Mucosa of rectum (tissue), 2 donors: ENCODE data around the gene PTRH2.
"Not testable (repeated sequence)": the region's sequence is repeated elsewhere in the genome, so short reads cannot be mapped to it uniquely, and the experiment has no call there.

Experiments
- H3K27ac ChIP-seq, 2 donors: one replicate each; pipeline ENCODE4 v1.7.0; 2013; ENCODE audit warnings: inconsistent platforms in 2 of 2, low read depth in 2 of 2, low read length in 2 of 2
- H3K27me3 ChIP-seq, 2 donors: one replicate each; pipeline ENCODE4 v1.7.0; 2013; ENCODE audit warnings: low read length in 2 of 2; ENCODE audit not compliant: control insufficient read depth in 2 of 2, insufficient read depth in 2 of 2
- H3K36me3 ChIP-seq, 2 donors: one replicate each; pipeline ENCODE4 v1.7.0; 2013; ENCODE audit warnings: low read length in 2 of 2; ENCODE audit not compliant: control insufficient read depth in 2 of 2, insufficient read depth in 2 of 2
- H3K4me1 ChIP-seq, 2 donors: one replicate each; pipeline ENCODE4 v1.7.0; 2013; ENCODE audit warnings: low read length in 2 of 2, mild to moderate bottlenecking in 1 of 2; ENCODE audit not compliant: control insufficient read depth in 2 of 2, insufficient read depth in 2 of 2
- H3K4me3 ChIP-seq, 2 donors: one replicate each; pipeline ENCODE4 v1.7.0; 2013; ENCODE audit warnings: low read length in 2 of 2
- H3K9ac ChIP-seq, 2 donors: one replicate each; pipeline ENCODE4 v1.7.0; 2013; ENCODE audit warnings: low read length in 2 of 2, low read depth in 1 of 2, mild to moderate bottlenecking in 1 of 2
- H3K9me3 ChIP-seq, 2 donors: one replicate each; pipeline ENCODE4 v1.7.0; 2013; ENCODE audit warnings: low read length in 2 of 2; ENCODE audit not compliant: control insufficient read depth in 2 of 2
- donor health status: healthy.
- donor health status: Normal muscosa, but diverticular disease.

Gene PTRH2

DNA sequence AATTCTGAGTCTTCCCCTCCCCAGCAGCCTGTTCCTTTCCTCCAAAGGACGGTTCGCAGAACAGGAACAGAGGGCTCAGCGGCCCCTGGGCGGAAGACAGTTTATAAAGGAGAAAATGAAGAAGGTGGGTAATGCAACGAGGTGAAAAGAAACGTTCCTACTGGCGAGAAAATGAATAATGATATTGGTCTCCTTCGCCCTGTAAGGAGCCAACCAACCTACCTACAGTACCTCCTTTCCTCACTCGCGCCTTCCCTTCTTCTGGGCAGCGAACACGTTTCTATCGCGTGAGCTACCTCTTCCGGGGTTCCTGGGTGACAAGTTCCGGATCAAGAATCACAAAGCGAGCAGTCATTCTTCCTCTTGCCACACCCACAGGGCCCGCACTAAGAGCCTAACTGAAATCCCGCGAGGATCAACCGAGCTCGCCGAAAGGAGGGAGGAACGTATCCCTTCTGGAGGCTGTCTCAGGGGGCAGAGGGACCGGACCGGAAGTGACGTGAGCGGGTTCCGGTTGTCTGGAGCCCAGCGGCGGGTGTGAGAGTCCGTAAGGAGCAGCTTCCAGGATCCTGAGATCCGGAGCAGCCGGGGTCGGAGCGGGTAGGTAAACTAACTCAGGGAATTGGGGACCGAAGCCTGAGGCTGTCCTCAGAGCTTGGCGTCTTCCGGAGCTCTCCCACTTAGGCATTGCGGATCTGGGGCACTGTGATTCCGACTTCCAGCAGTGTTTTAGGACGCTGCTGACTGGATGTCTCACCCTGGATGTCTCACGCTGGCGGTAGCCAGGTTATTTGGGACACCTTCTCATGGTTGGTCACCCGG is at the start of gene PTRH2, which contains the start of gene VMP1:
Gene PTRH2 (minus strand): TSS at position 282 of the 822 bp plus-strand sequence. CDS start 9,452 bp downstream, outside the sequence.
Gene VMP1 (plus strand): TSS at position 506 of the 822 bp plus-strand sequence. CDS start 23,793 bp downstream, outside the sequence.
- H3K27ac ChIP-seq: peak within 1 kb of the TSS; percentile 87 to 95
- peak within 1 kb of the TSS; percentile 79 to 100 for H3K4me3 ChIP-seq
- H3K27me3 ChIP-seq: no peaks in the 10 kb centered on the region
- H3K9me3 ChIP-seq: no peaks in the 10 kb centered on the region
- peaks cover 19 to 22% of the 10 kb centered on the region in 2 donors for H3K4me1 ChIP-seq
- peak within 1 kb of the TSS; percentile 82 to 98 for H3K9ac ChIP-seq
- peaks cover 0 to 4% of the 10 kb centered on the region in 2 donors for H3K36me3 ChIP-seq

- Histone ChIP-seq H3K36me3 (peaks cover 3 to 9% of the 10 kb centered on the region in 2 donors), H3K4me1 (peaks cover 2 to 9% of the 10 kb centered on the region in 2 donors), H3K9me3 (no peaks in the 10 kb centered on the region), H3K9ac (no peak overlapping the region), H3K4me3 (no peak overlapping the region), H3K27ac (peak overlapping the region in 1 of 2 donors; percentile 31), H3K27me3 (no peaks in the 10 kb centered on the region)
These were observed 49.1 kb upstream of the PTRH2 start for GRCh38 chr17:59756236-59756818.

DNA sequence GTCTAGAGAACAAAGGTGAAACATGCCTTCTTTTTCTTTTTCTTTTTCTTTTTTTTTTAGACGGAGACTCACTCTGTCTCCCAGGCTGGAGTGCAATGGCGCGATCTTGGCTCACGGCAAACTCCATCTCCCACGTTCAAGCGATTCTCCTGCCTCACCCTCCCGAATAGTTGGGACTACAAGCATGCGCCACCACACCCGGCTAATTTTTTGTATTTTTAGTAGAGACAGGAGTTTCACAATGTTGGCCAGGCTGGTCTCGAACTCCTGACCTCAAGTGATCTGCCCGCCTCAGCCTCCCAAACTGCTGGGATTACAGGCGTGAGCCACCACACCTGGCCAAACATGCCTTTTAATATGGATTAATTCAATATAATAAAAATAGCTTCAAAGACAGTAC is 47.8 kb upstream of the PTRH2 start:
- H3K9ac ChIP-seq, H3K9me3 ChIP-seq, H3K4me1 ChIP-seq, H3K4me3 ChIP-seq, H3K36me3 ChIP-seq, H3K27me3 ChIP-seq: not testable (repeated sequence)
- H3K27ac ChIP-seq: peak overlapping the region in 1 of 2 donors; percentile 41

- Histone ChIP-seq H3K9ac (peak overlapping the region in 1 of 2 donors; percentile 8), H3K4me3 (no peak overlapping the region), H3K9me3 (no peaks in the 10 kb centered on the region), H3K36me3 (peaks cover 3 to 8% of the 10 kb centered on the region in 2 donors), H3K27ac (peak overlapping the region; percentile 40 to 41), H3K27me3 (no peaks in the 10 kb centered on the region), H3K4me1 (peaks cover 2 to 9% of the 10 kb centered on the region in 2 donors)
These were observed 47.3 kb upstream of the PTRH2 start for GRCh38 chr17:59754552-59754951.

GRCh38 chr17:59753522-59754467 is 46.6 kb upstream of the PTRH2 start:
- H3K27ac ChIP-seq: peak overlapping the region; percentile 40 to 41
- H3K27me3 ChIP-seq: no peaks in the 10 kb centered on the region
- no peaks in the 10 kb centered on the region for H3K9me3 ChIP-seq
- peak overlapping the region; percentile 14 to 33 for H3K9ac ChIP-seq
- peak overlapping the region; percentile 1 to 4 for H3K4me3 ChIP-seq
- peaks cover 2 to 9% of the 10 kb centered on the region in 2 donors for H3K4me1 ChIP-seq
- peaks cover under 1 to 8% of the 10 kb centered on the region in 2 donors for H3K36me3 ChIP-seq

- Histone ChIP-seq H3K9ac (no peak overlapping the region), H3K27ac (no peak overlapping the region), H3K36me3 (peaks cover 0 to 2% of the 10 kb centered on the region in 2 donors), H3K4me1 (peaks cover 2 to 9% of the 10 kb centered on the region in 2 donors), H3K9me3 (no peaks in the 10 kb centered on the region), H3K27me3 (no peaks in the 10 kb centered on the region), H3K4me3 (no peak overlapping the region)
These were observed 45.7 kb upstream of the PTRH2 start for GRCh38 chr17:59752922-59753321.

DNA sequence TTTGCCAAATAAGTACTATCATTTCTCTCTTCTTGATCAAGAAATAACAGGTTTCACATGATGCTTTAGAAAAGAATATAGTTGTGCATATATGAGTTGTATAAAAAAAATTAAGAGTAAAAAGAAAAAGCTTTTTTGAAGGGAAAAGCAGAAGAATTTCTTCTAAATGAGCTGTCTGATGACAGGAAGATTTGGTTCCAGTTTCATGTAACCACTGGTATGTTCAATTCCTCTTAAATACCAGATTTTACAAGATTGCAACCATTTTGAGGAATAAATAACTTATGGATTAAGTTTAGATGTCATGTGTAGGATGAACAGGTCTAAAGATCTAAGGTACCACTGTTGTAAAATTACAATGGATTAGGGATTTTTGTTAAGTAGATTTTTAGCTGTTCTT is 45.2 kb upstream of the PTRH2 start:
- H3K36me3 ChIP-seq: no peaks in the 10 kb centered on the region
- H3K9ac ChIP-seq: no peak overlapping the region
- no peak overlapping the region for H3K4me3 ChIP-seq
- peaks cover 2 to 9% of the 10 kb centered on the region in 2 donors for H3K4me1 ChIP-seq
- H3K27me3 ChIP-seq: no peaks in the 10 kb centered on the region
- no peak overlapping the region for H3K27ac ChIP-seq
- H3K9me3 ChIP-seq: no peaks in the 10 kb centered on the region

- Histone ChIP-seq H3K4me1 (peaks cover 2 to 9% of the 10 kb centered on the region in 2 donors), H3K4me3 (no peak overlapping the region), H3K27me3 (no peaks in the 10 kb centered on the region), H3K27ac (no peak overlapping the region), H3K9ac (no peak overlapping the region), H3K9me3 (no peaks in the 10 kb centered on the region), H3K36me3 (no peaks in the 10 kb centered on the region)
These were observed 44.8 kb upstream of the PTRH2 start for GRCh38 chr17:59751955-59752413.

DNA sequence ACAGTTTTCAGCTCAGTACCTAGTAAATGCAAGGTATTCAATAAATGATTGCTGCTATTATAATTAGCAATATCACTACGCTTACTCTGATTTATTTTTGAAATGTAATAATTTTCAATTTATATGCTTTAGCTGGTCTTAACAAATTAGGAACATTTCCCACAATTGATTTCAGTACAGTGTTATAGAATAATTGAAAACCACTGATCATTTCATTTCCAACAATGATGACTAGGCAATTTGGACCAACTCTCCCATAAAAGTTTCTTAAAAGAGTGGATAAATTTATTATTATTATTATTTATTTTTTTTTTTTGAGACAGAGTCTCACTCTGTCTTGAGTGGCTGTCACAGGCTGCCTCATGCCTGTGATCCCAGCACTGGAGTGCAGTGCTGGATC is 41.4 kb upstream of the PTRH2 start:
- H3K4me1 ChIP-seq: no peaks in the 10 kb centered on the region
- H3K27me3 ChIP-seq: no peaks in the 10 kb centered on the region
- H3K9me3 ChIP-seq: no peaks in the 10 kb centered on the region
- peaks cover 0 to 4% of the 10 kb centered on the region in 2 donors for H3K36me3 ChIP-seq
- H3K4me3 ChIP-seq: no peak overlapping the region
- H3K9ac ChIP-seq: no peak overlapping the region
- no peak overlapping the region for H3K27ac ChIP-seq
